Activated CD4-positive, alpha-beta T cell treated with anti-CD3 and anti-CD28 coated beads, Interleukin-2, amount 50 U/mL, for 24 hours (primary cell): Measurements from ENCODE around the gene FNDC3A.
"Not testable (repeated sequence)": the region's sequence is repeated elsewhere in the genome, so short reads cannot be mapped to it uniquely, and the experiment has no call there.

ENCODE experiments used
- DNase-seq, 2 donors: peaks; one replicate each; pipeline ENCODE4 v3.0.0-alpha.2; 2020; ENCODE audit warnings: low read depth in 1 of 2, low spot score in 1 of 2

Gene FNDC3A

DNA sequence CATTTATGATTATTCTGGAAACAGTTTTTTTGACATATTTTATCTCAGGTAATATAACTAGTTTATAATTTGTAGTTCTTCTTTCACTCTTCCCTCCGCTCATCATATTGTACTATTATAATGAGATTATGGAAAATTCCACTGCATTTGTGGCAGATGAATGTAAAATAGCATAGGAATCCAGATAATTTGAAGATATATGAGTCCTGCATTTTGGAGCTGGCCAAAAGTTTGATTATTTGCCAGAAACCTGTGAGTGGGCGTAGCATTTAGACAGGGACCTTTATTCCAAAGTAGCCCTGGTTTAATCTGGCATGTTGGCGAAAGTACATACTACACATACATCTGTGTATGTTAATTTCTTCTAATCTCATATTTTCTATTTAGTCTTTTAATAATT is 65.2 kb downstream of the FNDC3A start:
- DNase-seq = no peak

DNA sequence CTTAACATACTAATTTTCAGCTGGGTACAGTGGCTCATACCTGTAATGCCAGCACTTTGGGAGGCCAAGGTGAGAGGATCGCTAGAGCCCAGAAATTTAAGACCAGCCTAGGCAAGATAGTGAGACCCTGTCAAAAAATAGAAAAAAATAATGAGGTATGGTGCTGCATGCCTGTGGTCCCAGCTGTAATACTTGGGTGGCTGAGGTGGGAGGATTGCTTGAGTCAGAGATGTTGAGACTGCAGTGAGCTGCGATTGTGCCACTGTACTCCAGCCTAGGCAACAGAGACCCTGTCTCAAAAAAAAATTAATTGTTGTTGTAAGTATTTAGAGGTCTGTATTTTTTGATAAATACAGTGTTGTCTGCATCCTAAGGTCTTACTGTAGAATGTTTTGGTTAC is 66.8 kb downstream of the FNDC3A start:
- no peak for DNase-seq

DNA sequence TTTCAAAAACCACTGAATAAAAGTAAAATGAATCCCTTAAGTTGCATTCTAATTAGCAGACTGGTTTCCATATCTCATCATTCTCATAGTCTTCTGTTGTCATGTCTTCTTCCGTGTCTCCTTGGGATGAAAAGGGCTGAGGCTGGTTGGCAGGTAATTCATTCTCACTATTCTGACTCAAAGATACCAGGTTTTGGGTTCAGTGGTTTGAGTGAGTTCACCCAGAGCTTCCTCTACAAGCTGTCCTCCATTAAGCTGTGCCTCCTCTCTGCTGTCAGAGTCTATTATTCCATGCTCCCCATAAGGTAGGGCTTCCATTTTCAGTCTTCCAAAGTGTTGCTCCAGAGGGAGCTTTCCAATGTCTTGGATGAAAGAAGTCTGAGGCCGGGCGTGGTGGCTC is 68.3 kb downstream of the FNDC3A start:
- no peak for DNase-seq

GRCh38 chr13:49044836-49045235 is 69.1 kb downstream of the FNDC3A start:
- no peak for DNase-seq

GRCh38 chr13:49046002-49046401 is 70.3 kb downstream of the FNDC3A start:
- no peak for DNase-seq

- no peak for DNase-seq
Measured at GRCh38 chr13:49046519-49046918, 70.8 kb downstream of the FNDC3A start.

DNA sequence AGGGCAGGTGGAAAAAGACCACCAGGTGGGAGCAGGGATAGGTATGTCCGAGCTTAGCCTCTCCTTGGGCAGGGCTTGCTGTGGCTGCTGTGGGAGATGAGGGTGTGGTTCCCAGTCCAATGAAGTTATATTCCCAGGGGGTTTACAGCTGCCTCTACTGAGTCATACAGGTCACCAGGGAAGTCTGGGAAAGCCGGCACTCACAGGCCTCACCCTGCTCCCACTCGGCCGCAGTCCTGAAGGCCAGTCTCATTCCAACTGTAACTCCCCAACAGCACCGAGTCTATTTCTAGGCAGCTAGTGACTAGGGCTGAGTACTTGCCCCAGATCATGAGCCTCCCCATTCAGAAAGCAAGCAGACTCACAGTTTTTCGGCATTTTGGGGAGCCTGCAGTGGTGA is 77.1 kb downstream of the FNDC3A start:
- DNase-seq = no peak

DNA sequence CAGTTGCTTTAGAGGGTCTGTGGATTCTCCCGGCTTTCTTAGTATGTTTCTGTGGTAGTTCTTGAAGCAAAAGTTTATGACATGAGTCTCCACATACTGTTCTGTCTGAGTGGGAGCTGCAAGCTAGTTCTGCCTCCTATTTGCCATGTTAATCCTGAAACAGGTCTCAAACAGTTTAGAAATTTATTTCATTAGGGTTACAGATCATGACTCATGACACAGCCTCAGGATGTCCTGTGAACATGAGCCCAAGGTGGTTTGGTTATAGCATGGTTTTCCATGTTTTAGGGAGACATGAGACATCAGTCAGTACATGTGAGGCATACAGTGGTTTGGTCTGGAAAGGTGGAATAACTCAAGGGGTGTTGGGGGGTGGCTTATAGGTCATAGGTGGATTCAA is 77.5 kb downstream of the FNDC3A start:
- no peak for DNase-seq

DNA sequence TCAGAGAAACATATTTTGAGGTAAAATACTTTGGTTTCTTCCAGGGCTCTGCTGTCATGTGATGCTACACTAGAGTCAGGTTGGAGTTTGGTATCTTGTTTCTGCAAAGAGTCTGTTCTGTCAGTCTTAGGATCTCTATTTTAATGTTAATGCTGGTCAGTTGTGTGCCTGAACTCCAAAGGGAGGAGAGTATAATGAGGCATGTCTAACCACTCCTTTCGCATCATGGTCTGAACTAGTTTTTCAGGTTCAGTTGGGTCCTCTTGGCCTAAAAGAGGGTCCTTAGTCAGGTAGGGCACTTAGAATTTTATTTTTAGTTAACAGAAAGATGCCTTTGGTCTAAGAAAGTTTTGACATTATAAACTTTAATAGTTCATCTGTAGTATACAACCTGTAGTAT is 78.2 kb downstream of the FNDC3A start:
- DNase-seq = no peak

DNA sequence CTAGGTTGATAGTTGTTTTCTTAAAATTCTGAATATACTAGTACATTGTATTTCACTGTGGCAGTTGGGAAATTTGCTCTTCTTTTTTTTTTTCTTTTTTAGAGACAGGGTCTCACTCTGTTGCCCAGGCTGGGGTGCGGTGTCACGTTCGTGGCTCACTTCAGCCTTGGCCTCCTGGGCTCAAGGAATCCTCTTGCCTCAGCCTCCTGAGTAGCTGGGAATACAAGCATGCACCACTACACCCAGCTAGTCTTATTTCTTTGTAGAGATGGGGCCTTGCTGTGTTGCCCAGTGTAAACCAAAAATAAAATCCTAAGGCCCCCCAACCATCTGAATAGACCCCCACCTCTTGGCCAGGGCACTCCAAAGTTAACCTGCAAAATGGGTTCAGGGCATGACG is 79.3 kb downstream of the FNDC3A start:
- no peak for DNase-seq

- DNase-seq = no peak
Measured at GRCh38 chr13:49057176-49057575, 81.5 kb downstream of the FNDC3A start.

DNA sequence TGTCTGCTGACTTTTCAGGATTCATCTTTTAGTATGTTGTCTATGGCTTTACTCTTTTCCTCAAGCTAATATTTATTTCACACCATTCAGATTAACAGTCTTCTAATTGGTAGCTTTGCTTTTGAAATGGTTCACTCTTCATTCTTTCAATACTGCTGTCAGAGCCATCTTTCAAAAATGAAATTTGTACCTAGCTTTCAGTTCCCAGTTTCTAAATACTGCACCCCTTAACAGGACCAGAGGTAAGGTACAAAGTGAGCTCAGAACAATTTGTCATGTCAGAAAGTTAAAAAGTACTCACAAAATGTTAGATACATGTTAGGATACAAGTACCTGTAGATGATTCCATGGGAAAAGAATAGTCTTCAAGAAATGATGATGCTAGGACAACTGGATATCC is 83.0 kb downstream of the FNDC3A start:
- DNase-seq = no peak

DNA sequence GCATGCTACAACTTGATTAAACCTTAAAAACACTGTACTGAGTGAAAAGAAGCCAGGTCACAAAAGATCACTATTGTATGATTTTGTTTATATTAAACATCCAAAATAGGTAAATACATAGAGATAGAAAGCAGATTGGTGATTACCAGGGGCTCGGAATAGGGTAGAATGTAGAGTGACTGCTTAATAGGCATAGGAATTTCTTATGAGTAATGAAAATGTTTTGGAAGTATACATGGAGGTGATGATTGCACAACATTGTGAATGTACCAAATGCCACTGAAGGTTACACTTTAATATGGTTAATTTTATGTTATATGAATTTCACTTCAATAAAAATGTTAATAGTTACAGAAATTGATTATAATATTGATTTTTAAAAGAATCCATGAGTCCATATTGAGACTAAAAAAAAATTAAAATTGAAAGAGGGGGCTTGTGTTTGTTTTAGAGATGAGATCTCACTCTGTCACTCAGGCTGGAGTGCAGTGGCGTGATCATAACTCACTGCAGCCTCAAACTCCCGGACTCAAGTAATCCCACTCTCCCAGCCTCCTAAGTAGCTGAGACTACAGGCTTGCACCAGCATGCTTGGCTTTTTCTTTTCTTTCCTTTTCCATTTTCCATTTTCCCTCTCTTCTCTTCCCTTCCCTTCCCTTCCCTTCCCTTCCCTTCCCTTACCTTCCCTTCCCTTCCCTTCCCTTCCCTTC is 85.1 kb downstream of the FNDC3A start:
- no peak for DNase-seq

DNA sequence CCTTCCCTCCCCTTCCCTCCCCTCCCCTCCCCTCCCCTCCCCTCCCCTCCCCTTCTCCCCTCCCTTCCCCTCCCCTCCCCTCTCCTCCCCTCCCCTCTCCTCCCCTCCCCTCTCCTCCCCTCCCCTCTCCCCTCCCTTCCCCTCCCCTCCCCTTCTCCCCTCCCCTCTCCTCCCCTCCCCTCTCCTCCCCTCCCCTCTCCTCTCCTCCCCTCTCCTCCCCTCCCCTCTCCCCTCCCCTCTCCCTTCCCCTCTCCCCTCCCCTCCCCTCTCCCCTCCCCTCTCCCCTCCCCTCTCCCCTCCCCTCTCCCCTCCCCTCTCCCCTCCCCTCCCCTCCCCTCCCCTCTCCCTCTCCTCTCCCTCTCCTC is 85.7 kb downstream of the FNDC3A start:
- not testable (repeated sequence) for DNase-seq

- DNase-seq = no peak
Measured at GRCh38 chr13:49062297-49062896, 86.7 kb downstream of the FNDC3A start.

DNA sequence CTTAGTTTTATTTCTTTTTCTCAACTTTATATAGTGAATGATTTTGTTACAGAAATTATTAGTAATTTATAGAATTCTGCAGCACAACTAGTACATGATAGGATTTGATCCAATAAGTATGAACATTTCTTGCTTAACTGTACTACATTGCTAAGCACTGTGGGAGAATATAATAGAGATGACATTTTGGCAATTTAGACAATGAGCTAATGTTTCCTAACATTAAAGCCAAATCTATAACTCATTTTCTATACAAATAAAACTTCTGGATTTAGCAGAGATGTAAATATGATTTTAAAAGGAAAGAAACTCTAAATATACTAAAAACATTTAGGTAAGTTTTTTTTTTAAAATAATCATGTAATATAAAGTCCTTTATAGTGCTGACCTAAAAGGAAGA is 87.3 kb downstream of the FNDC3A start:
- no peak for DNase-seq

- DNase-seq = no peak
Measured at GRCh38 chr13:49063497-49063896, 87.8 kb downstream of the FNDC3A start.

DNA sequence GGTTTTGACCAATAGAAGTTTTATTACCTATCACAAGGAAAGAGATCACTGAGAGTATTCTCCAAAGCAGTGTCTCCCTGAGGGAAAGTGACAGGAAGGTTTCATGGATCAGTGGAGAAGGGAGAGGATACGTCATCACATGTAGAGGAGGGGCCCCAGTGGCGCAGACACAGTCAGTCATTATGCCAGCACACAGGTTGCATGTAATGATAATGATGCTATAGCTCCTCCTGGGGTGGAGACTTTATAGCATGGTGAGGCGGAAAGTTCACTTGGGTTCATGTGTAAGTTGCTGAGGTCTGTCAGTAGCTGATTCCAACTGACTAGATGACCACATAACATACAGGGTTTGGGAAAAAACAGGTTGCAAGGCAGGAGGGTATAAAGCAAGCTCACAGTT is 88.8 kb downstream of the FNDC3A start:
- DNase-seq = no peak

DNA sequence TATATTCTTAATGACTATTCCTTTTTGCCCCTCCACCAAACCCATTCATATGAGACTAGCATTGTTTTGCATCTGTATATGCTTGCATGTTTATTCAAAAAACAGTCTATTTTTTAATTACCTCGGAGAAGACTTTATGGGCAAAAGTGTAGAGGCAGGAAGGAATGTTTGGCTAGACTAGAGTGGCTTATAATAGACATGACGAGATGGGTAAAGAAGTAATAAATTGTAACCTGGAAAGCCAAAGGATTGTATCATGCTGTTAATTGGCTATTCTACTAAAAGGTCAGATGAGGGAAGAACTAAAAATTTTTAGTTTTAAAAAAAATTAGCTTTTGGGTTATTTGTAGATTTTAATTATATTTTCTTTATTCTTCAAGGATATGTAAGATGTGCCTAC is 91.1 kb downstream of the FNDC3A start:
- DNase-seq = no peak

DNA sequence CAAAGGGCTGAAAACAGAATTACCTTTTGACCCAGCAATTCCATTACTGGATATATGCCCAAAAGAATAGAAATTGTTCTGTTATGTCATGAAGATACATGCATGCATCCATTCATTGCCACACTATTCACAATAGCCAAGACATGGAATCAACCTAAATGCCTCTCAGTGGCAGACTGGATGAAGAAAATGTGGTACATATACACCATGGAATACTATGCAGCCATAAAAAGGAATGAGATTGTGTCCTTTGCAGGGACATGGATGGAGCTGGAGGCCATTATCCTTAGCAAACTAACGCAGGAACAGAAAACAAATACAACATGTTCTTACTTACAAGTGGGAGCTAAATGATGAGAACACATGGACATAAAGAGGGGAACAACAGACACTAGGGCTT is 92.8 kb downstream of the FNDC3A start:
- not testable (repeated sequence) for DNase-seq

DNA sequence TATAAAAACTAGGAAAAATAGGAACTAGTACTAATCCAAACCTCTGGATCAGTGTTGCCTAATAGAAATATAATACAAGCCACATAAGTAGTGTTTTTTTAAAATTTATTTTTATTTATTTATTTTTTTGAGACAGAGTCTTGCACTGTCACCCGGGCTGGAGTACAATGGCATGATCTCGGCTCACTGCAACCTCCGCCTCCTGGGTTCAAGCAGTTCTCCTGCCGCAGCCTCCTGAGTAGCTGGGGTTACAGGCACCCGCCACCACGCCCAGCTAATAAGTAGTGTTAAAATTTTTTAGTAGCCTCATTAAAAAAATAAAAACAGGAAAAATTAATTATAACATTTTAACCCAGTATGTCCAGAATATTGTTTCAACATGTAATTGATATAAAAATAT is 94.3 kb downstream of the FNDC3A start:
- DNase-seq = not testable (repeated sequence)

DNA sequence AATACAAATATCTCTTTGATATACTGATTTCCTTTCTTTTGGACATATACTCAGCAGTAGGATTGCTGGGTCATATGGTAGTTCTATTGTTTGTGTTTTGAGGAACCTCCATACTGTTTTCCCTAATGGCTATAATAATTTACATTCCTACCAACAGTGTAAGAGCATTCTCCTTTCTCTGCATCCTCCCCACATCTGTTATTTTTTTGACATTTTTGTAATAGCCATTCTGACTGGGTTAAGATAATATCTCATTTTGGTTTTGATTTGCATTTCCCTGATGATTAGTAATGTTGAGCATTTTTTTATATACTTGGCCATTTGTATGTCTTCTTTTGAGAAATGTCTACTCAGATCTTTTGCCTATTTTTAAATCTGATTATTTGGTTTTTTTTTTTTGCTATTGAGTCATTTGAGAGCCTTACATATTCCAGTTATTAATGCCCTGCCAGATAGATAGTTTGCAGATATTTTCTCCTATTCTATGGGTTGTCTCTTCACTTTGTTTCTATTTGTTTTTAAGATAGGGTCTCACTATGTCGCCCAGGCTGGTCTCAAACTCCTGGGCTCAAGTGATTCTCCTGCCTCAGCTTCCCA is 95.7 kb downstream of the FNDC3A start:
- no peak for DNase-seq
